Uterus (tissue), 4 donors: ENCODE data around the gene SLC39A11. TPM values are rescaled to one million over a fixed set of nuclear protein-coding genes. Genes with fewer than 3 reads are reported as not detected.

Experiments
- DNase-seq, 2 donors: peaks; one replicate each; pipeline ENCODE4 v3.0.0-alpha.2; 2019 to 2020
- H3K27ac ChIP-seq, 2 donors: fragments of 200-600 bp; sonication (generic); 1 replicate in 1 of 2; 2 replicates in 1 of 2; pipeline ENCODE4 v1.5.1; 2016 to 2018
- H3K27me3 ChIP-seq, 2 donors: fragments of 200-600 bp; sonication (generic); one replicate each; pipeline ENCODE4 v1.5.1; 2018 to 2019; ENCODE audit warnings: control low read depth in 1 of 2
- H3K36me3 ChIP-seq, 2 donors: fragments of 200-600 bp; sonication (generic); one replicate each; pipeline ENCODE4 v1.5.1; 2019; ENCODE audit warnings: control low read depth in 1 of 2
- H3K4me1 ChIP-seq, 2 donors: fragments of 200-600 bp; sonication (generic); one replicate each; pipeline ENCODE4 v1.5.1; 2018 to 2019; ENCODE audit warnings: control low read depth in 1 of 2
- H3K4me3 ChIP-seq, 2 donors: fragments of 200-600 bp; sonication (generic); 1 replicate in 1 of 2; 2 replicates in 1 of 2; pipeline ENCODE4 v1.5.1; 2018 to 2019; ENCODE audit warnings: mild to moderate bottlenecking in 1 of 2
- H3K9me3 ChIP-seq, 2 donors: fragments of 200-600 bp; sonication (generic); one replicate each; pipeline ENCODE4 v1.5.1; 2019; ENCODE audit warnings: control low read depth in 1 of 2
- CTCF ChIP-seq, 4 experiments: fragments of 200-600 bp in 2 of 4; fragments of 450-650 bp in 2 of 4; sonication (generic) in 2 of 4; IDR thresholded peaks; one replicate each; pipeline ENCODE4 v1.5.1; 2016 to 2019; ENCODE audit warnings: antibody characterized with exemption in 4 of 4, mild to moderate bottlenecking in 2 of 4, moderate library complexity in 1 of 4
- POLR2A ChIP-seq, 2 donors: fragments of 450-650 bp; IDR thresholded peaks; one replicate each; pipeline ENCODE4 v1.6.1; 2016; ENCODE audit warnings: antibody characterized with exemption in 2 of 2, mild to moderate bottlenecking in 1 of 2, moderate library complexity in 1 of 2
- intact Hi-C: fragments of 100-400 bp; cut with DNase I; formaldehyde crosslinking; loops from one replicate; pipeline ENCODE4 v1.15.1; 2023; ENCODE audit warnings: low total_unique reads
- total RNA-seq, 4 donors: library from RNA; depleted of rRNA in 3 of 4; stranded (reverse); fragments of >200 nt in 3 of 4; gene quantifications; one replicate each; pipeline versions ENCODE4 v1.1.0 to v1.2.4, GENCODE V29; 2014 to 2023
- donor health status: DM: yes; HTN: yes; CAD: no.

SLC39A11 gene
- total RNA-seq, 4 donors from 2014 or later, result 5.4 to 56.2 (median 21.0) TPM

GRCh38 chr17:72955391-72956140 is 136.9 kb downstream of the SLC39A11 start:
- no peak overlapping the region for H3K4me3 ChIP-seq
- H3K27me3 ChIP-seq, result no peaks in the 10 kb centered on the region
- TF ChIP-seq POLR2A (IDR thresholded peaks at IDR 0.05) (no peak), CTCF (IDR thresholded peaks at IDR 0.05) (no peak)
- intact Hi-C loops, result no loop called here
- H3K4me1 ChIP-seq, result no peaks in the 10 kb centered on the region
- no peaks in the 10 kb centered on the region for H3K36me3 ChIP-seq
- DNase-seq, result no peak
- H3K9me3 ChIP-seq, result no peaks in the 10 kb centered on the region
- H3K27ac ChIP-seq, result no peak overlapping the region

- DNase-seq, result no peak
- H3K27ac ChIP-seq, result no peak overlapping the region
- no peaks in the 10 kb centered on the region for H3K4me1 ChIP-seq
- no peak for TF ChIP-seq CTCF (IDR thresholded peaks at IDR 0.05)
- no peak for TF ChIP-seq POLR2A (IDR thresholded peaks at IDR 0.05)
- no peak overlapping the region for H3K4me3 ChIP-seq
- no peaks in the 10 kb centered on the region for H3K9me3 ChIP-seq
- no peaks in the 10 kb centered on the region for H3K27me3 ChIP-seq
- intact Hi-C loops, result no loop called here
- no peaks in the 10 kb centered on the region for H3K36me3 ChIP-seq
These were observed 137.9 kb downstream of the SLC39A11 start for GRCh38 chr17:72954579-72954978.

GRCh38 chr17:72953621-72954020 is 138.9 kb downstream of the SLC39A11 start:
- H3K4me1 ChIP-seq, result no peaks in the 10 kb centered on the region
- no peaks in the 10 kb centered on the region for H3K36me3 ChIP-seq
- intact Hi-C loops, result no loop called here
- no peak for DNase-seq
- H3K4me3 ChIP-seq, result no peak overlapping the region
- H3K9me3 ChIP-seq, result no peaks in the 10 kb centered on the region
- no peaks in the 10 kb centered on the region for H3K27me3 ChIP-seq
- H3K27ac ChIP-seq, result no peak overlapping the region
- TF ChIP-seq CTCF (IDR thresholded peaks at IDR 0.05), result no peak
- no peak for TF ChIP-seq POLR2A (IDR thresholded peaks at IDR 0.05)

GRCh38 chr17:72952641-72953315 is 139.7 kb downstream of the SLC39A11 start:
- no peak for TF ChIP-seq POLR2A (IDR thresholded peaks at IDR 0.05)
- TF ChIP-seq CTCF (IDR thresholded peaks at IDR 0.05), result no peak
- no peaks in the 10 kb centered on the region for H3K9me3 ChIP-seq
- no peak for DNase-seq
- H3K4me1 ChIP-seq, result no peaks in the 10 kb centered on the region
- H3K27me3 ChIP-seq, result no peaks in the 10 kb centered on the region
- H3K36me3 ChIP-seq, result no peaks in the 10 kb centered on the region
- intact Hi-C loops, result no loop called here
- H3K27ac ChIP-seq, result no peak overlapping the region
- H3K4me3 ChIP-seq, result no peak overlapping the region

- no peak for DNase-seq
- intact Hi-C loops, result no loop called here
- Histone ChIP-seq H3K36me3 (no peaks in the 10 kb centered on the region), H3K9me3 (no peaks in the 10 kb centered on the region), H3K4me1 (no peaks in the 10 kb centered on the region), H3K4me3 (no peak overlapping the region), H3K27me3 (no peaks in the 10 kb centered on the region), H3K27ac (no peak overlapping the region)
- TF ChIP-seq POLR2A (IDR thresholded peaks at IDR 0.05) (no peak), CTCF (IDR thresholded peaks at IDR 0.05) (no peak)
These were observed 140.3 kb downstream of the SLC39A11 start for GRCh38 chr17:72952220-72952619.
